ENCODE data around the gene MT1HL1. TPM values are rescaled to one million over a fixed set of nuclear protein-coding genes. Genes with fewer than 3 reads are reported as not detected.

MT1HL1 gene
- total and polyA plus RNA-seq, 2 of the 8 experiments (the other 6 are each of a cell fraction or from before 2014, with no cell fraction given) = not detected

- Histone ChIP-seq H2AFZ (ENCODE audit: low read length) (no peak overlapping the region), H3K27ac (ENCODE audit: low read depth, low read length) (no peak overlapping the region), H2BK20ac (ENCODE audit: low read length) (no peak overlapping the region), H3K36me3 (ENCODE audit: control insufficient read depth in 2 of 4, insufficient read depth in 4 of 4, low read length in 3 of 4) (no peaks in the 10 kb centered on the region), H3K56ac (replicated peaks; ENCODE audit: insufficient read length, low read depth, low read length) (no peak overlapping the region), H2BK120ac (replicated peaks; ENCODE audit: low read depth, low read length) (no peak overlapping the region), H3K4me1 (replicated peaks in 1 of 4; ENCODE audit: control insufficient read depth in 3 of 4, insufficient read depth in 4 of 4, low read length in 3 of 4) (peaks cover 0 to 9% (median 7%) of the 10 kb centered on the region in 4 experiments; a peak in 6 of 7 replicates), H3K14ac (ENCODE audit: insufficient read length) (no peak overlapping the region), H2AK5ac (ENCODE audit: low read depth, low read length) (no peak overlapping the region), H2BK5ac (ENCODE audit: low read depth, low read length) (no peak overlapping the region), H3K79me2 (ENCODE audit: control insufficient read depth in 1 of 2, insufficient read depth in 2 of 2, low read length in 2 of 2) (no peaks in the 10 kb centered on the region), H3K9ac (replicated peaks in 1 of 4; ENCODE audit: extremely low read depth in 1 of 4, low read depth in 3 of 4, low read length in 3 of 4) (no peak overlapping the region), H2BK12ac (ENCODE audit: low read depth, low read length) (no peak overlapping the region), H4K91ac (replicated peaks; ENCODE audit: insufficient read length, low read length) (no peak overlapping the region), H3K27me3 (replicated peaks in 1 of 4; ENCODE audit: control insufficient read depth in 3 of 4, extremely low read depth in 1 of 4, insufficient read depth in 3 of 4, low read length in 3 of 4) (no peaks in the 10 kb centered on the region; a peak in 1 of 7 replicates), H3K4me2 (ENCODE audit: insufficient read depth in 1 of 2, low read depth in 2 of 2, low read length in 2 of 2) (no peak overlapping the region), H3K79me1 (ENCODE audit: low read depth, low read length) (no peaks in the 10 kb centered on the region), H3K23me2 (ENCODE audit: low read depth, low read length) (no peaks in the 10 kb centered on the region; the same call in 1 of the 2 replicates), H3K23ac (ENCODE audit: insufficient read length) (no peak overlapping the region), H3K4me3 (ENCODE audit: extremely low read depth in 1 of 4, insufficient read depth in 2 of 4, low read depth in 3 of 4, low read length in 4 of 4) (no peak overlapping the region), H4K5ac (ENCODE audit: insufficient read length, low read depth, low read length) (no peak overlapping the region), H4K8ac (ENCODE audit: extremely low read depth, insufficient read depth, low read length) (no peak overlapping the region), H3K4ac (replicated peaks; ENCODE audit: insufficient read length, low read depth, low read length) (no peak overlapping the region), H3K9me3 (ENCODE audit: insufficient read depth in 2 of 2, low read depth in 1 of 2, low read length in 1 of 2) (no peaks in the 10 kb centered on the region), H3K18ac (ENCODE audit: extremely low read depth, low read length) (no peak overlapping the region), H2BK15ac (ENCODE audit: low read length) (no peak overlapping the region), H4K20me1 (replicated peaks in 1 of 2; ENCODE audit: control insufficient read depth in 1 of 2, insufficient read depth in 2 of 2, low read length in 2 of 2) (no peaks in the 10 kb centered on the region)
- FAIRE-seq = no peak
- DNase-seq (ENCODE audit: low read depth in 1 of 2, low spot score in 2 of 2) = no peak
- ChIA-PET POLR2A (ENCODE audit: partially characterized antibody) (interaction anchor here (3.0 kb wide), 1 partner anchor 8 kb away, joined by 14 read pairs; the partner anchor contains the start of gene RYR2), CTCF (ENCODE audit: partially characterized antibody) (interaction anchor here (1.0 to 1.6 kb wide), 2 partner anchors 8 to 9 kb away, joined by 5 to 7 read pairs; partner anchors contain the start of gene RYR2)
- 100% methylated on average over 4 of the region's 4 CpGs; no CpG with 5 or more reads in 1 of the 2 experiments for WGBS, 2 experiments (ENCODE audit: extremely low coverage in 1 of 2, insufficient coverage in 1 of 2, insufficient read length in 1 of 2, insufficient replicate concordance in 2 of 2, low coverage in 1 of 2, low lambda C conversion rate in 2 of 2, missing lambda C conversion rate in 1 of 2)
- TF ChIP-seq SIN3A (conservative IDR thresholded peaks at IDR 0.05 in 1 of 2, IDR thresholded peaks at IDR 0.05 in 1 of 2; ENCODE audit: low read depth in 1 of 2, low read length in 2 of 2) (no peak), ZNF274 (IDR thresholded peaks at IDR 0.05; ENCODE audit: borderline replicate concordance, extremely low read depth, low read length) (no peak), RNF2 (IDR thresholded peaks at IDR 0.05; ENCODE audit: borderline replicate concordance, low read depth, low read length, missing control alignments, poor library complexity, severe bottlenecking) (no peak), KDM4A (IDR thresholded peaks at IDR 0.05; ENCODE audit: low read depth, low read length, severe bottlenecking) (no peak), E2F6 (IDR thresholded peaks at IDR 0.05) (no peak), JUND (IDR thresholded peaks at IDR 0.05; ENCODE audit: low read length) (no peak), HDAC6 (IDR thresholded peaks at IDR 0.05; ENCODE audit: low read depth, low read length) (no peak), CHD1 (IDR thresholded peaks at IDR 0.05; ENCODE audit: low read depth, low read length) (no peak), CREB1 (IDR thresholded peaks at IDR 0.05) (no peak), TCF12 (IDR thresholded peaks at IDR 0.05; ENCODE audit: low read depth, low read length) (no peak), CHD2 (IDR thresholded peaks at IDR 0.05; ENCODE audit: low read length) (no peak), SP1 (IDR thresholded peaks at IDR 0.05; ENCODE audit: low read depth, low read length) (no peak)
Observed at GRCh38 chr1:237033804-237034203, 29.6 kb upstream of the MT1HL1 start.
